NCI-H82 (cell line): Measurements from ENCODE around the gene APCDD1L.

Experiments used
- DNase-seq: peaks from one replicate; lab custom pipeline; 2025; lab: John Stamatoyannopoulos, UW

The APCDD1L gene

GRCh38 chr20:58515233-58516212 is at the start of gene APCDD1L:
Gene APCDD1L, minus strand, starts transcription at chr20:58515399. Its CDS starts 692 bp downstream, at chr20:58514707.
- no peak for DNase-seq

GRCh38 chr20:58559368-58559729 is 44.1 kb upstream of the APCDD1L start:
- no peak for DNase-seq

GRCh38 chr20:58558486-58559367 is 43.5 kb upstream of the APCDD1L start:
- no peak for DNase-seq

GRCh38 chr20:58557733-58558342 is 42.6 kb upstream of the APCDD1L start:
- no peak for DNase-seq

GRCh38 chr20:58556961-58557360 is 41.8 kb upstream of the APCDD1L start:
- DNase-seq, result no peak

GRCh38 chr20:58555078-58555765 is 40.0 kb upstream of the APCDD1L start:
- no peak for DNase-seq

- no peak for DNase-seq
Observed at GRCh38 chr20:58554541-58554940, 39.3 kb upstream of the APCDD1L start.

GRCh38 chr20:58553841-58554240 is 38.6 kb upstream of the APCDD1L start:
- DNase-seq, result no peak

- no peak for DNase-seq
Observed at GRCh38 chr20:58553166-58553696, 38.0 kb upstream of the APCDD1L start.

GRCh38 chr20:58552366-58552934 is 37.3 kb upstream of the APCDD1L start:
- DNase-seq, result peak; percentile 80

GRCh38 chr20:58551631-58552030 is 36.4 kb upstream of the APCDD1L start:
- DNase-seq, result no peak

- no peak for DNase-seq
Observed at GRCh38 chr20:58550275-58551059, 35.3 kb upstream of the APCDD1L start.

- no peak for DNase-seq
Observed at GRCh38 chr20:58549231-58550209, 34.3 kb upstream of the APCDD1L start.

- DNase-seq, result no peak
Observed at GRCh38 chr20:58547623-58548475, 32.6 kb upstream of the APCDD1L start.

- DNase-seq, result peak; percentile 37
Observed at GRCh38 chr20:58546756-58547622, 31.8 kb upstream of the APCDD1L start.

GRCh38 chr20:58546416-58546711 is 31.2 kb upstream of the APCDD1L start:
- DNase-seq, result no peak
